H1 (cell line): ENCODE results near the gene TPRG1L. TPM values are rescaled to one million over a fixed set of nuclear protein-coding genes. Genes with fewer than 3 reads are reported as not detected.

ENCODE experiments used
- CTCF ChIA-PET: fragments of 300-600 bp; sonication (Branson Sonifier 250); formaldehyde crosslinking; loops from one replicate; lab custom pipeline; 2021; ENCODE audit not compliant: partially characterized antibody; lab: Charles Lee
- POLR2A ChIA-PET: fragments of 300-600 bp; sonication (Branson Sonifier 250); formaldehyde crosslinking; loops from one replicate; lab custom pipeline; 2021; ENCODE audit warnings: inconsistent platforms; ENCODE audit not compliant: partially characterized antibody; lab: Charles Lee
- DNase-seq, 2 experiments: peaks; one replicate each; pipeline versions ENCODE4 v3.0.0 to v3.0.0-alpha.2; 2010 to 2022; ENCODE audit warnings: low spot score in 2 of 2, low read depth in 1 of 2, mixed read lengths in 1 of 2
- FAIRE-seq: peaks from 2 replicates; lab custom pipeline; 2011; peaks lifted over from hg19 to GRCh38; lab: Jason Lieb, UNC
- H2AFZ ChIP-seq: 2 replicates; pipeline ENCODE4 v1.8.1; 2012; ENCODE audit warnings: low read length, inconsistent platforms
- H2AK5ac ChIP-seq: 2 replicates; pipeline ENCODE4 v1.6.1; 2013; ENCODE audit warnings: low read depth, low read length
- H2BK120ac ChIP-seq: replicated peaks from 2 replicates; pipeline ENCODE3; 2013; ENCODE audit warnings: low read depth, low read length, inconsistent platforms
- H2BK12ac ChIP-seq: 2 replicates; pipeline ENCODE4 v1.6.1; 2013; ENCODE audit warnings: low read depth, low read length
- H2BK15ac ChIP-seq: 2 replicates; pipeline ENCODE4 v1.6.1; 2013; ENCODE audit warnings: low read length
- H2BK20ac ChIP-seq: 2 replicates; pipeline ENCODE4 v1.6.1; 2013; ENCODE audit warnings: low read length
- H2BK5ac ChIP-seq: 2 replicates; pipeline ENCODE4 v1.6.1; 2013; ENCODE audit warnings: low read depth, low read length
- H3K14ac ChIP-seq: 2 replicates; pipeline ENCODE4 v1.6.1; 2013; ENCODE audit warnings: inconsistent platforms; ENCODE audit not compliant: insufficient read length
- H3K18ac ChIP-seq: 2 replicates; pipeline ENCODE4 v1.6.1; 2013; ENCODE audit warnings: low read length; ENCODE audit errors: extremely low read depth
- H3K23ac ChIP-seq: 2 replicates; pipeline ENCODE4 v1.6.1; 2013; ENCODE audit warnings: inconsistent platforms; ENCODE audit not compliant: insufficient read length
- H3K23me2 ChIP-seq: 2 replicates; pipeline ENCODE4 v1.6.1; 2013; ENCODE audit warnings: low read depth, low read length
- H3K27ac ChIP-seq: 2 replicates; pipeline ENCODE4 v1.6.1; 2011; ENCODE audit warnings: low read depth, low read length, inconsistent platforms
- H3K27me3 ChIP-seq, 4 experiments: replicated peaks in 1 of 4; 1 replicate in 1 of 4; 2 replicates in 3 of 4; pipeline versions ENCODE4 v1.6.1 to v1.8.1; 2011 to 2013; ENCODE audit warnings: low read length in 3 of 4, mild to moderate bottlenecking in 3 of 4, inconsistent platforms in 2 of 4, mixed read lengths in 2 of 4, moderate library complexity in 1 of 4; ENCODE audit not compliant: control insufficient read depth in 3 of 4, insufficient read depth in 3 of 4; ENCODE audit errors: extremely low read depth in 1 of 4
- H3K36me3 ChIP-seq, 4 experiments: 2 replicates each; pipeline versions ENCODE4 v1.6.1 to v1.8.1; 2011 to 2013; ENCODE audit warnings: mild to moderate bottlenecking in 4 of 4, low read length in 3 of 4, moderate library complexity in 2 of 4, control low read depth in 1 of 4, inconsistent platforms in 1 of 4; ENCODE audit not compliant: insufficient read depth in 4 of 4, control insufficient read depth in 2 of 4
- H3K4ac ChIP-seq: replicated peaks from 2 replicates; pipeline ENCODE3; 2013; ENCODE audit warnings: low read length, low read depth, mixed read lengths, inconsistent platforms; ENCODE audit not compliant: insufficient read length
- H3K4me1 ChIP-seq, 4 experiments: replicated peaks in 1 of 4; 1 replicate in 1 of 4; 2 replicates in 3 of 4; pipeline versions ENCODE4 v1.6.1 to v1.8.1; 2011 to 2013; ENCODE audit warnings: low read length in 3 of 4, inconsistent platforms in 2 of 4, mixed read lengths in 1 of 4; ENCODE audit not compliant: insufficient read depth in 4 of 4, control insufficient read depth in 3 of 4
- H3K4me2 ChIP-seq, 2 experiments: 2 replicates each; pipeline versions ENCODE4 v1.6.1 to v1.8.1; 2011 to 2013; ENCODE audit warnings: low read depth in 2 of 2, low read length in 2 of 2, control low read depth in 1 of 2, inconsistent platforms in 1 of 2, mild to moderate bottlenecking in 1 of 2; ENCODE audit not compliant: insufficient read depth in 1 of 2
- H3K4me3 ChIP-seq, 4 experiments: fragments of 200-600, 300-600 bp in 1 of 4; sonication (generic), shearing (Covaris generic), sonication (Bioruptor Twin) in 1 of 4; 2 replicates each; pipeline versions ENCODE4 v1.5.1 to v1.8.1; 2011 to 2016; ENCODE audit warnings: low read length in 4 of 4, low read depth in 3 of 4, control low read depth in 2 of 4, inconsistent platforms in 2 of 4, mild to moderate bottlenecking in 2 of 4, mixed read lengths in 1 of 4, moderate library complexity in 1 of 4; ENCODE audit not compliant: insufficient read depth in 2 of 4; ENCODE audit errors: extremely low read depth in 1 of 4
- H3K56ac ChIP-seq: replicated peaks from 2 replicates; pipeline ENCODE3; 2013; ENCODE audit warnings: low read depth, mild to moderate bottlenecking, mixed read lengths, low read length, inconsistent platforms; ENCODE audit not compliant: insufficient read length
- H3K79me1 ChIP-seq: 2 replicates; pipeline ENCODE4 v1.6.1; 2013; ENCODE audit warnings: low read depth, low read length, control low read depth
- H3K79me2 ChIP-seq, 2 experiments: 2 replicates each; pipeline versions ENCODE4 v1.6.1 to v1.8.1; 2012 to 2013; ENCODE audit warnings: low read length in 2 of 2, mild to moderate bottlenecking in 2 of 2, inconsistent platforms in 1 of 2; ENCODE audit not compliant: insufficient read depth in 2 of 2, control insufficient read depth in 1 of 2
- H3K9ac ChIP-seq, 4 experiments: replicated peaks in 1 of 4; 1 replicate in 1 of 4; 2 replicates in 3 of 4; pipeline versions ENCODE4 v1.6.1 to v1.8.1; 2011 to 2013; ENCODE audit warnings: low read depth in 3 of 4, low read length in 3 of 4, control low read depth in 2 of 4, mild to moderate bottlenecking in 2 of 4, moderate library complexity in 2 of 4, inconsistent platforms in 1 of 4; ENCODE audit errors: extremely low read depth in 1 of 4
- H3K9me3 ChIP-seq, 2 experiments: 2 replicates each; pipeline versions ENCODE4 v1.6.1 to v1.8.1; 2012 to 2013; ENCODE audit warnings: mild to moderate bottlenecking in 2 of 2, moderate library complexity in 2 of 2, control low read depth in 1 of 2, inconsistent platforms in 1 of 2, low read depth in 1 of 2, low read length in 1 of 2, mixed read lengths in 1 of 2; ENCODE audit not compliant: insufficient read depth in 2 of 2
- H4K20me1 ChIP-seq, 2 experiments: replicated peaks in 1 of 2; 2 replicates each; pipeline versions ENCODE3 to v1.8.1; 2011 to 2013; ENCODE audit warnings: inconsistent platforms in 2 of 2, low read length in 2 of 2, mild to moderate bottlenecking in 1 of 2; ENCODE audit not compliant: insufficient read depth in 2 of 2, control insufficient read depth in 1 of 2
- H4K5ac ChIP-seq: 2 replicates; pipeline ENCODE4 v1.6.1; 2013; ENCODE audit warnings: low read length, low read depth, mixed read lengths, inconsistent platforms; ENCODE audit not compliant: insufficient read length
- H4K8ac ChIP-seq: 2 replicates; pipeline ENCODE4 v1.8.0; 2013; ENCODE audit warnings: mild to moderate bottlenecking, moderate library complexity, low read length, inconsistent platforms; ENCODE audit not compliant: insufficient read depth; ENCODE audit errors: extremely low read depth
- H4K91ac ChIP-seq: replicated peaks from 2 replicates; pipeline ENCODE3; 2013; ENCODE audit warnings: low read length, mixed read lengths, inconsistent platforms; ENCODE audit not compliant: insufficient read length
- BRCA1 ChIP-seq: IDR thresholded peaks from 2 replicates; pipeline ENCODE4 v1.6.1; 2012; ENCODE audit warnings: low read depth, low read length, improper control_type of control experiment
- CHD2 ChIP-seq: IDR thresholded peaks from 2 replicates; pipeline ENCODE4 v1.6.1; 2012; ENCODE audit warnings: low read length, improper control_type of control experiment
- EGR1 ChIP-seq: IDR thresholded peaks from 2 replicates; pipeline ENCODE4 v1.6.1; 2011; ENCODE audit warnings: low read depth, low read length, borderline replicate concordance
- FOSL1 ChIP-seq: IDR thresholded peaks from 2 replicates; pipeline ENCODE4 v1.6.1; 2011; ENCODE audit warnings: mild to moderate bottlenecking, low read depth, low read length, moderate library complexity; ENCODE audit not compliant: insufficient read depth
- KDM4A ChIP-seq: IDR thresholded peaks from one replicate; pipeline ENCODE4 v1.7.1; 2012; ENCODE audit warnings: low read depth, mild to moderate bottlenecking, moderate library complexity, low read length, inconsistent platforms; ENCODE audit not compliant: severe bottlenecking
- MAFK ChIP-seq: IDR thresholded peaks from 2 replicates; pipeline ENCODE4 v1.6.1; 2012; ENCODE audit warnings: low read depth, mild to moderate bottlenecking, improper control_type of control experiment, low read length
- NANOG ChIP-seq: IDR thresholded peaks from 2 replicates; pipeline ENCODE4 v1.6.1; 2011; ENCODE audit warnings: low read length, low read depth, mild to moderate bottlenecking, inconsistent platforms; ENCODE audit not compliant: insufficient read depth, poor library complexity, severe bottlenecking
- POLR2A ChIP-seq, 2 experiments: IDR thresholded peaks; 1 replicate in 1 of 2; 2 replicates in 1 of 2; pipeline ENCODE4 v1.6.1; 2011; ENCODE audit warnings: low read depth in 2 of 2, low read length in 2 of 2, mild to moderate bottlenecking in 2 of 2; ENCODE audit errors: control extremely low read depth in 1 of 2
- RXRA ChIP-seq: IDR thresholded peaks from 2 replicates; pipeline ENCODE4 v1.6.1; 2011; ENCODE audit warnings: low read depth, mild to moderate bottlenecking, low read length, moderate library complexity; ENCODE audit not compliant: insufficient read depth
- SAP30 ChIP-seq: fragments of 300-600 bp; sonication (generic); IDR thresholded peaks from 2 replicates; pipeline ENCODE4 v1.7.1; 2012; ENCODE audit warnings: low read length, moderate library complexity, mild to moderate bottlenecking, inconsistent platforms; ENCODE audit not compliant: insufficient read depth, insufficient replicate concordance
- TBP ChIP-seq: IDR thresholded peaks from 2 replicates; pipeline ENCODE4 v1.6.1; 2011; ENCODE audit warnings: low read depth, low read length, improper control_type of control experiment
- WGBS, 2 experiments: shearing (Covaris generic) in 1 of 2; methylation state at CpG; one replicate each; pipeline versions ENCODE4 v1.1.6 to v1.1.7; 2013 to 2015; ENCODE audit warnings: low lambda C conversion rate in 2 of 2, mixed read lengths in 2 of 2, inconsistent platforms in 1 of 2, low coverage in 1 of 2, missing lambda C conversion rate in 1 of 2; ENCODE audit not compliant: insufficient replicate concordance in 2 of 2, insufficient coverage in 1 of 2, insufficient read length in 1 of 2; ENCODE audit errors: extremely low coverage in 1 of 2, missing lambda C conversion rate in 1 of 2; 5-methylcytosine and 5-hydroxymethylcytosine counted together
- polyA plus RNA-seq, 7 experiments: library from polyadenylated mRNA; depleted of rRNA in 3 of 7; stranded (reverse) in 5 of 7; unstranded in 2 of 7; fragments of >200 nt in 5 of 7; fragments of 200-250 nt in 2 of 7; gene quantifications; 1 replicate in 5 of 7; 2 replicates in 1 of 7; 4 replicates in 1 of 7; pipeline versions ENCODE4 v1.2.1 to v1.2.3, GENCODE V29; 2011 to 2013; ENCODE audit warnings: missing spikeins in 2 of 7, mixed read lengths in 2 of 7
- total RNA-seq: library from RNA; stranded (reverse); fragmentation: NEBNext Ultra II Directional; extraction: Animal tissue kit (Norgen Biotek cat#: 25700); gene quantifications from 2 replicates; pipeline ENCODE4 v1.2.1, GENCODE V29; 2021

TPRG1L gene
- total and polyA plus RNA-seq, 2 of the 8 experiments (the other 6 are each of a cell fraction or from before 2014, with no cell fraction given) = 21.7 to 22.3 TPM

- H3K4ac ChIP-seq = no peak overlapping the region
- peaks cover under 1% of the 10 kb centered on the region for H3K79me1 ChIP-seq
- H3K27me3 ChIP-seq = peaks cover 3 to 16% (median 12%) of the 10 kb centered on the region in 4 experiments
- H2BK12ac ChIP-seq = no peak overlapping the region
- DNase-seq (no peak), FAIRE-seq (no peak)
- peaks cover 17% of the 10 kb centered on the region; the same call in 1 of the 2 replicates for H3K23me2 ChIP-seq
- H3K14ac ChIP-seq = no peak overlapping the region
- no peaks in the 10 kb centered on the region; a peak in 1 of 8 replicates for H3K36me3 ChIP-seq
- ChIA-PET CTCF (interaction anchor here (0.7 to 6.4 kb wide), 11 partner anchors 8 to 157 kb away, joined by 3 to 84 read pairs (median 5); no protein-coding TSS in a partner anchor), POLR2A (interaction anchor here (1.0 to 2.2 kb wide), 4 partner anchors 8 to 115 kb away, joined by 3 to 9 read pairs (median 4); no protein-coding TSS in a partner anchor)
- peak overlapping the region; percentile 40; the same call in 1 of the 2 replicates for H2AK5ac ChIP-seq
- H3K9ac ChIP-seq = no peak overlapping the region; a peak in 1 of 7 replicates
- WGBS, 2 experiments = 63% methylated on average over 14 of the region's 24 CpGs; no CpG with 5 or more reads in 1 of the 2 experiments
- 0 out of 2 replicates have a peak overlapping the region, but pooled peaks have one; percentile 44 for H2BK5ac ChIP-seq
- peaks cover 0 to 37% (median 22%) of the 10 kb centered on the region in 4 experiments; a peak in 6 of 7 replicates for H3K4me1 ChIP-seq
- peak overlapping the region; percentile 46; the same call in 1 of the 2 replicates for H2BK15ac ChIP-seq
- peak overlapping the region in 3 of 4 experiments; percentile 71 to 77 (median 72); a peak in 6 of 8 replicates for H3K4me3 ChIP-seq
- peak overlapping the region; percentile 78 for H3K18ac ChIP-seq
- H3K9me3 ChIP-seq = no peaks in the 10 kb centered on the region
- H3K56ac ChIP-seq = no peak overlapping the region
- H4K8ac ChIP-seq = no peak overlapping the region; the same call in 1 of the 2 replicates
- H4K5ac ChIP-seq = peak overlapping the region; percentile 12
- H4K20me1 ChIP-seq = peaks cover 2 to 7% of the 10 kb centered on the region in 2 experiments
- H3K79me2 ChIP-seq = peaks cover 0 to 14% of the 10 kb centered on the region in 2 experiments; a peak in 3 of 4 replicates
- no peak overlapping the region for H3K27ac ChIP-seq
- no peak overlapping the region for H2AFZ ChIP-seq
- H2BK20ac ChIP-seq = 0 out of 2 replicates have a peak overlapping the region, but pooled peaks have one; percentile 18
- H4K91ac ChIP-seq = peak overlapping the region; percentile 29
- no peak overlapping the region for H3K23ac ChIP-seq
- H2BK120ac ChIP-seq = no peak overlapping the region
- H3K4me2 ChIP-seq = peak overlapping the region; percentile 83 to 92
- TF ChIP-seq POLR2A (IDR thresholded peaks at IDR 0.05; ENCODE audit: control extremely low read depth in 1 of 2, low read depth in 2 of 2, low read length in 2 of 2) (no peak), SAP30 (no peak), NANOG (no peak), MAFK (no peak), CHD2 (no peak), RXRA (no peak), EGR1 (no peak), KDM4A (no peak), BRCA1 (no peak), FOSL1 (no peak), TBP (no peak)
These were observed 14.9 kb upstream of the TPRG1L start for GRCh38 chr1:3609769-3610526.
